Keratinocyte (primary cell): ENCODE results near the gene ABCC6.

Experiments
- EZH2 ChIP-seq: IDR thresholded peaks from one replicate; pipeline ENCODE4 v1.6.1; 2012; ENCODE audit warnings: inconsistent platforms, mild to moderate bottlenecking, low read length, moderate library complexity
- TF ChIP-seq, protein P1 (sequence below), 3 experiments: IDR thresholded peaks in 1 of 3; conservative IDR thresholded peaks in 1 of 3; optimal IDR thresholded peaks in 1 of 3; 2 replicates in 2 of 3; 3 replicates in 1 of 3; pipeline versions ENCODE3 to v1.5.1; 2011; ENCODE audit warnings: low read length in 3 of 3, mild to moderate bottlenecking in 3 of 3, moderate library complexity in 2 of 3, control low read depth in 1 of 3, inconsistent platforms in 1 of 3; ENCODE audit not compliant: insufficient read depth in 2 of 3; ENCODE audit errors: extremely low read depth in 1 of 3

- TF ChIP-seq, protein P1, sequence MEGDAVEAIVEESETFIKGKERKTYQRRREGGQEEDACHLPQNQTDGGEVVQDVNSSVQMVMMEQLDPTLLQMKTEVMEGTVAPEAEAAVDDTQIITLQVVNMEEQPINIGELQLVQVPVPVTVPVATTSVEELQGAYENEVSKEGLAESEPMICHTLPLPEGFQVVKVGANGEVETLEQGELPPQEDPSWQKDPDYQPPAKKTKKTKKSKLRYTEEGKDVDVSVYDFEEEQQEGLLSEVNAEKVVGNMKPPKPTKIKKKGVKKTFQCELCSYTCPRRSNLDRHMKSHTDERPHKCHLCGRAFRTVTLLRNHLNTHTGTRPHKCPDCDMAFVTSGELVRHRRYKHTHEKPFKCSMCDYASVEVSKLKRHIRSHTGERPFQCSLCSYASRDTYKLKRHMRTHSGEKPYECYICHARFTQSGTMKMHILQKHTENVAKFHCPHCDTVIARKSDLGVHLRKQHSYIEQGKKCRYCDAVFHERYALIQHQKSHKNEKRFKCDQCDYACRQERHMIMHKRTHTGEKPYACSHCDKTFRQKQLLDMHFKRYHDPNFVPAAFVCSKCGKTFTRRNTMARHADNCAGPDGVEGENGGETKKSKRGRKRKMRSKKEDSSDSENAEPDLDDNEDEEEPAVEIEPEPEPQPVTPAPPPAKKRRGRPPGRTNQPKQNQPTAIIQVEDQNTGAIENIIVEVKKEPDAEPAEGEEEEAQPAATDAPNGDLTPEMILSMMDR (optimal IDR thresholded peaks at IDR 0.05 in 1 of 3, IDR thresholded peaks at IDR 0.05 in 1 of 3, conservative IDR thresholded peaks at IDR 0.05 in 1 of 3; ENCODE audit: extremely low read depth in 1 of 3, insufficient read depth in 2 of 3, low read length in 3 of 3) = no peak
- TF ChIP-seq EZH2 = no peak
These were observed 33.5 kb downstream of the ABCC6 start for GRCh38 chr16:16189842-16190241.
